WTC11 (cell line): Measurements from ENCODE around the gene KYNU. TPM values are rescaled to one million over a fixed set of nuclear protein-coding genes. Genes with fewer than 3 reads are reported as not detected.
"Not testable (repeated sequence)": the region's sequence is repeated elsewhere in the genome, so short reads cannot be mapped to it uniquely, and the experiment has no call there.

Source experiments
- ATAC-seq: fragments of 200-7000 bp; cut with Tn5 transposase; 2 replicates; pipeline ENCODE4 v1.10.0; 2021; ENCODE audit warnings: mild to moderate bottlenecking, moderate library complexity
- CTCF ChIA-PET: fragments of 300-600 bp; sonication (Branson Sonifier 250); formaldehyde crosslinking; loops from one replicate; lab custom pipeline; 2021; ENCODE audit warnings: antibody characterized with exemption; lab: Charles Lee
- POLR2A ChIA-PET: fragments of 350-600 bp; sonication (Branson Sonifier 250); formaldehyde crosslinking; loops from one replicate; lab custom pipeline; 2021; ENCODE audit warnings: antibody characterized with exemption; lab: Charles Lee
- DNase-seq: peaks from one replicate; pipeline ENCODE4 v3.0.0; 2021; ENCODE audit warnings: low spot score
- H3K27ac Mint-ChIP-seq: 2 replicates; pipeline ENCODE4 v1.8.0; 2021; ENCODE audit warnings: mixed read lengths
- H3K27me3 Mint-ChIP-seq: 2 replicates; pipeline ENCODE4 v1.8.0; 2021; ENCODE audit warnings: low read depth, mild to moderate bottlenecking, moderate library complexity, mixed read lengths
- H3K36me3 Mint-ChIP-seq: 2 replicates; pipeline ENCODE4 v1.8.0; 2021; ENCODE audit warnings: mixed read lengths
- H3K4me1 Mint-ChIP-seq: 2 replicates; pipeline ENCODE4 v1.8.0; 2022; ENCODE audit warnings: mixed read lengths
- H3K4me3 Mint-ChIP-seq: 2 replicates; pipeline ENCODE4 v1.8.0; 2021; ENCODE audit warnings: mild to moderate bottlenecking, moderate library complexity, mixed read lengths
- H3K9me3 Mint-ChIP-seq: 2 replicates; pipeline ENCODE4 v1.8.0; 2021; ENCODE audit warnings: mixed read lengths
- ESRRA ChIP-seq: sonication (generic); formaldehyde crosslinking; IDR thresholded peaks from 2 replicates; pipeline ENCODE4 v1.8.1; 2022; ENCODE audit warnings: mild to moderate bottlenecking, missing genetic modification reagents, borderline replicate concordance
- FOXJ3 ChIP-seq: sonication (generic); formaldehyde crosslinking; IDR thresholded peaks from 2 replicates; pipeline ENCODE4 v1.9.0; 2021; ENCODE audit warnings: missing genetic modification reagents, mild to moderate bottlenecking, borderline replicate concordance
- NR3C1 ChIP-seq: sonication (generic); formaldehyde crosslinking; conservative IDR thresholded peaks from 2 replicates; pipeline ENCODE4 v1.8.1; 2023; ENCODE audit warnings: low read depth, mild to moderate bottlenecking, missing genetic modification reagents
- TEAD1 ChIP-seq: sonication (generic); formaldehyde crosslinking; IDR thresholded peaks from 2 replicates; pipeline ENCODE4 v1.8.0; 2022; ENCODE audit warnings: mild to moderate bottlenecking, missing genetic modification reagents
- ZNF232 ChIP-seq: sonication (generic); formaldehyde crosslinking; IDR thresholded peaks from 2 replicates; pipeline ENCODE4 v1.8.0; 2022; ENCODE audit warnings: mild to moderate bottlenecking, missing genetic modification reagents
- total RNA-seq: library from RNA; stranded (reverse); gene quantifications from 3 replicates; pipeline ENCODE4 v1.2.3, GENCODE V29; 2021
- TF ChIP-seq, protein P1 (sequence below): fragments of 250-450 bp; sonication (Bioruptor Pico); conservative IDR thresholded peaks from 2 replicates; pipeline ENCODE4 v1.9.0; 2021; ENCODE audit warnings: mild to moderate bottlenecking
- TF ChIP-seq, protein P2 (sequence below): sonication (generic); formaldehyde crosslinking; IDR thresholded peaks from 2 replicates; pipeline ENCODE4 v1.8.1; 2022; ENCODE audit warnings: missing genetic modification reagents, borderline replicate concordance

Gene KYNU
- total RNA-seq, 1 experiment from 2014 or later: 0.85 TPM

DNA sequence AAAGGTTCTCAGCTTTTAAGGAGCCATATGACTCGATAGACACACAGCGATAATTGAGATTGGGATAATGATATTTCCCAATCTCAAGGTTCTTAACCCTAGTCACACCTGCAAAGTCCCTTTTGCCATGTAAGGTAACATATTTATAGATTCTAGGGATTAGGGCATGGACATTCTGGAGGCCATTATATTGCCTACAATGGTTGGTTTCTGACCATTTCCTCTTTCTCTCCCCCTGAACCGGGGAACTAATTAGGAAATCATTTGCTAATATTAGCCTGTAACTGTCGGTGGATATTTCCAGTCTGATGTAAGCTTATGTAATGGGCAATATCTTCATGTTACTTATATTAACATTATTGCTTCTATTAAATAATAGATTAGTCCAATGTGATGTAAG lies 210.9 kb downstream of the KYNU start:
- TF ChIP-seq ESRRA (CRISPR knock-in tag) (no peak), TEAD1 (no peak), ZNF232 (CRISPR knock-in tag) (no peak), FOXJ3 (CRISPR knock-in tag) (no peak), NR3C1 (CRISPR knock-in tag) (no peak)
- TF ChIP-seq, protein P1, sequence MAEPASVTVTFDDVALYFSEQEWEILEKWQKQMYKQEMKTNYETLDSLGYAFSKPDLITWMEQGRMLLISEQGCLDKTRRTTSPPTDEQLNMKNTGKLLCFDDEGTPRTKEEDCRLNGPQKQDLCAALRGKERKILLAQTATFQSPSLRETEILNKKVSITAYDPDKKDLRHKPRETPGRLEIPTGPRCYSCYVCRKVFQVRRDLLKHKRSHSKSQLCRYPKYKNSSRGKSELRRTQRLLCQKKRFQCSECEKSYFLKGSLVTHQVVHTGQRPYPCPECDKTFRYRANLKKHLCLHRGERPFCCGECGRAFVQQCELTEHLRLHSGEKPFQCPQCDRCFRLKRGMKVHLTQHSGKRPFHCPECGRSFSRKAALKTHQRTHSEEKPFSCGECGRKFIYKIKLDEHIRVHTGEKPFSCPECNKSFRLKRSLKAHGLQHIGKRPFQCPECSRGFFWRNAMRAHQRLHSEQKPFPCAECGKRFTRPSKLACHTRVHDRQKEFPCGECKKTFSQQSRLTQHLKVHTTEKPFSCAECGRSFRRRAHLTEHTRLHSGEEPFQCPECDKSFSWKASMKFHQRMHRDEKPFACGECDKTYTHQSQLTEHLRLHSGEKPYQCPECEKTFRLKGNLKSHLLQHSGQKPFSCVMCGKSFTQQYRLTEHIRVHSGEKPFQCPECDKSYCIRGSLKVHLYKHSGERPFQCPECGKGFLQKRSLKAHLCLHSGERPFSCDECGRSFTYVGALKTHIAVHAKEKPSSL (CRISPR knock-in tag): no peak
- TF ChIP-seq, protein P2, sequence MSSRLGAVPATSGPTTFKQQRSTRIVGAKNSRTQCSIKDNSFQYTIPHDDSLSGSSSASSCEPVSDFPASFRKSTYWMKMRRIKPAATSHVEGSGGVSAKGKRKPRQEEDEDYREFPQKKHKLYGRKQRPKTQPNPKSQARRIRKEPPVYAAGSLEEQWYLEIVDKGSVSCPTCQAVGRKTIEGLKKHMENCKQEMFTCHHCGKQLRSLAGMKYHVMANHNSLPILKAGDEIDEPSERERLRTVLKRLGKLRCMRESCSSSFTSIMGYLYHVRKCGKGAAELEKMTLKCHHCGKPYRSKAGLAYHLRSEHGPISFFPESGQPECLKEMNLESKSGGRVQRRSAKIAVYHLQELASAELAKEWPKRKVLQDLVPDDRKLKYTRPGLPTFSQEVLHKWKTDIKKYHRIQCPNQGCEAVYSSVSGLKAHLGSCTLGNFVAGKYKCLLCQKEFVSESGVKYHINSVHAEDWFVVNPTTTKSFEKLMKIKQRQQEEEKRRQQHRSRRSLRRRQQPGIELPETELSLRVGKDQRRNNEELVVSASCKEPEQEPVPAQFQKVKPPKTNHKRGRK (CRISPR knock-in tag): no peak
- Mint-ChIP-seq H3K9me3 (no peaks in the 10 kb centered on the region), H3K27me3 (no peaks in the 10 kb centered on the region), H3K4me1 (no peaks in the 10 kb centered on the region), H3K36me3 (no peaks in the 10 kb centered on the region), H3K4me3 (no peak overlapping the region), H3K27ac (no peak overlapping the region)
- DNase-seq (no peak), ATAC-seq (no peak)
- ChIA-PET CTCF (no interaction called here), POLR2A (no interaction called here)

DNA sequence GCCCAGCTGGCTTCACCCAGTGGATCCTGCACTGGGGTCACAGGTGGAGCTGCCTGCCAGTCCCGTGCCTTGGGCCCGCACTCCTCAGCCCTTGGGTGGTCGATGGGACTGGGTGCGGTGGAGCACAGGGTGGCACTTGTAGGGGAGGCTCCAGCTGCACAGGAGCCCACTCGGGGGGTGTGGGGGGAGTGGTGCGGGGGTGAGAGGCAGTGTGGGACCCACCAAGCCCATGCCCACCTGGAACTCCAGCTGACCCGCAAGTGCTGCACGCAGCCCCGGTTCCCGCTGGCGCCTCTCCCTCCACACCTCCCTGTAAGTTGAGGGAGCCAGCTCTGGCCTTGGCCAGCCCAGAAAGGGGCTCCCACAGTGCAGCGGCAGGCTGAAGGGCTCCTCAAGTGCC lies 212.1 kb downstream of the KYNU start:
- H3K36me3 Mint-ChIP-seq, ATAC-seq, H3K27me3 Mint-ChIP-seq, H3K9me3 Mint-ChIP-seq, H3K4me1 Mint-ChIP-seq, H3K27ac Mint-ChIP-seq, DNase-seq, H3K4me3 Mint-ChIP-seq, CTCF ChIA-PET, POLR2A ChIA-PET: not testable (repeated sequence)
